HepG2 (cell line): Measurements from ENCODE around the gene ZNF556. TPM values are rescaled to one million over a fixed set of nuclear protein-coding genes. Genes with fewer than 3 reads are reported as not detected.

ENCODE experiments used
- ATAC-seq: fragments of 200-7000 bp; cut with Tn5 transposase; 3 replicates; pipeline ENCODE4 v1.9.1; 2020; ENCODE audit warnings: mild to moderate bottlenecking, moderate library complexity
- BruUV-seq: library from RNA; stranded (reverse); fragments of 400-500 nt; replicated peaks from 2 replicates; lab custom pipeline; 2021; lab: Mats Ljungman, UMichigan
- CTCF ChIA-PET: fragments of 300-600 bp; formaldehyde crosslinking; extraction: SDS; loops from one replicate; lab custom pipeline; 2021; ENCODE audit warnings: low total read pairs, inconsistent platforms, low intra/inter-chr PET ratio; lab: Yijun Ruan, JAX
- POLR2A ChIA-PET: fragments of 350-600 bp; sonication (Branson Sonifier 250); formaldehyde crosslinking; loops from one replicate; lab custom pipeline; 2020; ENCODE audit warnings: antibody characterized with exemption, inconsistent platforms; lab: Yijun Ruan, JAX
- DNase-seq: peaks from one replicate; pipeline ENCODE4 v3.0.0-alpha.2; 2015; ENCODE audit warnings: low spot score
- FAIRE-seq: peaks from 3 replicates; lab custom pipeline; 2011; peaks lifted over from hg19 to GRCh38; lab: Jason Lieb, UNC
- H2AFZ ChIP-seq: one replicate; pipeline ENCODE4 v1.6.1; 2011; ENCODE audit warnings: low read length, inconsistent platforms
- H3K27ac ChIP-seq: fragments of 300-600 bp; 3 replicates; pipeline ENCODE4 v1.8.0; 2011; ENCODE audit warnings: mixed run types, mild to moderate bottlenecking, mixed read lengths, low read length, inconsistent platforms; ENCODE audit not compliant: insufficient read depth; ENCODE audit errors: extremely low read length
- H3K27me3 ChIP-seq, 2 experiments: fragments of 200-600 bp in 1 of 2; 2 replicates in 1 of 2; 3 replicates in 1 of 2; pipeline versions ENCODE4 v1.6.0 to v1.8.0; 2011; ENCODE audit warnings: low read length in 2 of 2, mild to moderate bottlenecking in 2 of 2, moderate library complexity in 2 of 2, inconsistent platforms in 1 of 2; ENCODE audit not compliant: insufficient read depth in 2 of 2, control insufficient read depth in 1 of 2
- H3K36me3 ChIP-seq, 2 experiments: fragments of 200-600 bp in 1 of 2; replicated peaks in 1 of 2; 2 replicates in 1 of 2; 3 replicates in 1 of 2; pipeline versions ENCODE4 v1.5.1 to v1.8.0; 2011; ENCODE audit warnings: low read length in 2 of 2, inconsistent platforms in 1 of 2; ENCODE audit not compliant: insufficient read depth in 2 of 2, control insufficient read depth in 1 of 2
- H3K4me1 ChIP-seq: 2 replicates; pipeline ENCODE4 v1.5.1; 2012; ENCODE audit warnings: low read length, inconsistent platforms; ENCODE audit not compliant: insufficient read depth
- H3K4me2 ChIP-seq: 2 replicates; pipeline ENCODE4 v1.6.0; 2011; ENCODE audit warnings: low read depth, low read length, inconsistent platforms
- H3K4me3 ChIP-seq, 3 experiments: fragments of 200-600 bp in 1 of 3; sonication (generic), shearing (Covaris generic) in 1 of 3; replicated peaks in 1 of 3; 2 replicates each; pipeline ENCODE4 v1.5.1; 2011 to 2016; ENCODE audit warnings: low read length in 3 of 3, inconsistent platforms in 2 of 3, low read depth in 2 of 3, mild to moderate bottlenecking in 2 of 3, control low read depth in 1 of 3, mixed read lengths in 1 of 3; ENCODE audit not compliant: insufficient read depth in 1 of 3
- H3K79me2 ChIP-seq: one replicate; pipeline ENCODE4 v1.6.1; 2011; ENCODE audit warnings: low read length, inconsistent platforms; ENCODE audit not compliant: insufficient read depth
- H3K9ac ChIP-seq: 2 replicates; pipeline ENCODE4 v1.6.0; 2011; ENCODE audit warnings: mild to moderate bottlenecking, low read depth, low read length, inconsistent platforms; ENCODE audit not compliant: insufficient read depth
- H3K9me3 ChIP-seq: 2 replicates; pipeline ENCODE4 v1.5.1; 2012; ENCODE audit warnings: mild to moderate bottlenecking, low read length
- H4K20me1 ChIP-seq: 2 replicates; pipeline ENCODE4 v1.6.0; 2011; ENCODE audit warnings: inconsistent platforms, mild to moderate bottlenecking, low read length, moderate library complexity; ENCODE audit not compliant: insufficient read depth
- FOSL2 ChIP-seq: sonication (generic); formaldehyde crosslinking; IDR thresholded peaks from 2 replicates; pipeline ENCODE4 v1.4.0; 2020; ENCODE audit warnings: missing genetic modification reagents
- FOXP1 ChIP-seq, 2 experiments: fragments of 450-650 bp in 1 of 2; IDR thresholded peaks; 2 replicates each; pipeline ENCODE4 v1.6.1; 2017 to 2018; ENCODE audit warnings: antibody characterized with exemption in 1 of 2
- MAFF ChIP-seq: IDR thresholded peaks from 2 replicates; pipeline ENCODE4 v1.6.1; 2011; ENCODE audit warnings: low read depth, low read length, improper control_type of control experiment
- MAFK ChIP-seq, 2 experiments: IDR thresholded peaks in 1 of 2; conservative IDR thresholded peaks in 1 of 2; 2 replicates each; pipeline ENCODE4 v1.6.1; 2011; ENCODE audit warnings: improper control_type of control experiment in 2 of 2, low read length in 2 of 2
- MAZ ChIP-seq, 2 experiments: sonication (generic) in 1 of 2; formaldehyde crosslinking in 1 of 2; IDR thresholded peaks; 2 replicates each; pipeline versions ENCODE4 v1.5.0 to v1.6.1; 2012 to 2020; ENCODE audit warnings: low read depth in 2 of 2, mild to moderate bottlenecking in 2 of 2, borderline replicate concordance in 1 of 2, improper control_type of control experiment in 1 of 2, low read length in 1 of 2, missing genetic modification reagents in 1 of 2, moderate library complexity in 1 of 2
- NFIB ChIP-seq: sonication (generic); formaldehyde crosslinking; IDR thresholded peaks from 2 replicates; pipeline ENCODE4 v1.9.0; 2021; ENCODE audit warnings: missing genetic modification reagents, mild to moderate bottlenecking, borderline replicate concordance
- NONO ChIP-seq, 2 experiments: fragments of 450-650 bp in 1 of 2; sonication (generic) in 1 of 2; formaldehyde crosslinking in 1 of 2; IDR thresholded peaks in 1 of 2; conservative IDR thresholded peaks in 1 of 2; 2 replicates each; pipeline versions ENCODE4 v1.6.1 to v1.8.0; 2017 to 2022; ENCODE audit warnings: mild to moderate bottlenecking in 1 of 2, missing genetic modification reagents in 1 of 2, moderate library complexity in 1 of 2
- WGBS: methylation state at CpG from one replicate; pipeline ENCODE4 v1.1.6; 2017; ENCODE audit warnings: low lambda C conversion rate; 5-methylcytosine and 5-hydroxymethylcytosine counted together
- in situ Hi-C: cut with HindIII; loops from 2 replicates; pipeline ENCODE4 v1.10.0; 2017; ENCODE audit warnings: low pct_unique_long_range_greater_than_20kb; ENCODE audit not compliant: extremely low pct_ligation_motif_present
- intact Hi-C: fragments of 100-400 bp; cut with micrococcal nuclease; formaldehyde crosslinking; loops from one replicate; pipeline ENCODE4 v1.10.0; 2022; ENCODE audit not compliant: unreplicated experiment
- polyA plus RNA-seq, 8 experiments: library from polyadenylated mRNA; depleted of rRNA in 3 of 8; stranded (reverse) in 7 of 8; unstranded in 1 of 8; fragments of >200 nt; fragmentation: Illumina TruSeq in 4 of 8; extraction: Trizol in 4 of 8; gene quantifications; 2 replicates each; pipeline versions ENCODE4 v1.2.1 to v1.2.3, GENCODE V29; 2011 to 2016; ENCODE audit warnings: low read depth in 4 of 8, missing spikeins in 1 of 8, mixed read lengths in 1 of 8; ENCODE audit not compliant: insufficient read depth in 1 of 8
- total RNA-seq, 5 experiments: library from RNA; depleted of rRNA; stranded (reverse); fragments of >200 nt; fragmentation: Illumina TruSeq; extraction: Trizol; gene quantifications; 2 replicates each; pipeline ENCODE4 v1.2.3, GENCODE V29; 2016; ENCODE audit warnings: low read depth in 1 of 5
- TF ChIP-seq, protein P1 (sequence below): sonication (generic); formaldehyde crosslinking; conservative IDR thresholded peaks from 2 replicates; pipeline ENCODE4 v1.8.0; 2022; ENCODE audit warnings: mild to moderate bottlenecking, moderate library complexity, missing genetic modification reagents
- TF ChIP-seq, protein P2 (sequence below), 2 experiments: fragments of 450-650 bp in 1 of 2; sonication (generic) in 1 of 2; formaldehyde crosslinking; IDR thresholded peaks; 2 replicates each; pipeline versions ENCODE4 v1.5.0 to v1.8.0; 2020 to 2022; ENCODE audit warnings: mild to moderate bottlenecking in 1 of 2, missing genetic modification reagents in 1 of 2
- TF ChIP-seq, protein P3 (sequence below): sonication (generic); formaldehyde crosslinking; IDR thresholded peaks from 2 replicates; pipeline ENCODE4 v1.5.0; 2020; ENCODE audit warnings: missing genetic modification reagents, mild to moderate bottlenecking, borderline replicate concordance
- TF ChIP-seq, protein P4 (sequence below): sonication (generic); formaldehyde crosslinking; IDR thresholded peaks from 2 replicates; pipeline ENCODE4 v1.5.1; 2020; ENCODE audit warnings: mild to moderate bottlenecking, missing genetic modification reagents, moderate library complexity

The ZNF556 gene
- total and polyA plus RNA-seq, 2 of the 13 experiments (the other 11 are each of a cell fraction or from before 2014, with no cell fraction given) = 4.2 to 28.6 TPM

DNA sequence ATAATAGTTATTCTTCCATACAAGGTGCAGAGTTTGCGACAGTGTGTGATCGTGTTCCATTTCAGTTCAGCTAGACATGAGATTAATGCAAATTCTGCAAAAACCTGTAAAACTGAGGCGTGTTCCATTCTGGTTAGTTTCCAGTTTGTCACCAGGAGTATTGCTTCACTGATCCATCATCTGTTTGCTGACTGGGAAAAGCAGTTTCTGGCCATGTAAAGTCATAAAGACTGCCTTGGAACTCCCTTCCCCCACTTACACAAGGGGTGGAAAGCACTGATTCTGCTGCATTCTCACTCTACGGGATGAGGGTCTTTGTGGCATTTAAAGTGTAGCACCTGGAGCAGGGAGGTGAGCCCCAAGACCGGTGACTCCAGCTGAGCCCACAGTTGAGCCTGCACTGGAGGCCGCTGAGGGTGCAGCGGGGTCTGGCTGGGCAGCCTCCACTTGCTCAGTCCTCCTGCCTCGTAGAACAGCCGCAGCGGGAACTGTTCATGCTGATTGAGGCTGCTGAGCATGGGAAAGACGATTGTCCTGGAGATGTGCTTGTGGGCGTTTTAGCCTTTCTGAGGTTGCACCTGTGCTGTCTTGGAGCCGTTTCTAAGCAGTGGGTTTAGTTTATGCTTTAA lies 35.6 kb downstream of the ZNF556 start:
- Histone ChIP-seq H3K9ac (peak overlapping the region; percentile 84), H3K27me3 (no peaks in the 10 kb centered on the region), H3K4me3 (peak overlapping the region; percentile 86 to 98 (median 91)), H3K27ac (peak overlapping the region; percentile 88), H3K4me1 (peaks cover 45% of the 10 kb centered on the region), H3K36me3 (peaks cover 0 to 2% of the 10 kb centered on the region in 2 experiments; a peak in 1 of 5 replicates), H3K79me2 (peaks cover 58% of the 10 kb centered on the region), H4K20me1 (peaks cover 21% of the 10 kb centered on the region), H3K4me2 (peak overlapping the region; percentile 82), H3K9me3 (no peaks in the 10 kb centered on the region), H2AFZ (no peak overlapping the region)
- intact Hi-C loops = loop anchor here (1.0 kb wide), 1 partner anchor 41 kb away; no protein-coding TSS in a partner anchor
- POLR2A ChIA-PET = interaction anchor here (0.8 to 2.6 kb wide), 4 partner anchors 10 to 48 kb away, joined by 3 to 26 read pairs (median 6); partner anchors contain the start of gene ZNF556
- CTCF ChIA-PET = no interaction called here
- FAIRE-seq (peak; percentile 81), DNase-seq (peak; percentile 58), ATAC-seq (no peak)
- WGBS = 55% methylated on average over 13 of the region's 13 CpGs
- BruUV-seq = no TSS peak
- in situ Hi-C loops = no loop called here
- TF ChIP-seq FOXP1 (IDR thresholded peaks at IDR 0.05) (no peak), FOXP1 (CRISPR knock-in tag; IDR thresholded peaks at IDR 0.05) (no peak), MAZ (IDR thresholded peaks at IDR 0.05; ENCODE audit: borderline replicate concordance, low read depth, low read length) (no peak), MAZ (CRISPR knock-in tag; IDR thresholded peaks at IDR 0.05; ENCODE audit: low read depth) (0 out of 2 replicates have a peak, but pooled peaks have one; percentile 8), FOSL2 (0 out of 2 replicates have a peak, but pooled peaks have one; percentile 8), MAFK (conservative IDR thresholded peaks at IDR 0.05 in 1 of 2, IDR thresholded peaks at IDR 0.05 in 1 of 2; ENCODE audit: low read length in 2 of 2) (peak; percentile 45 to 47), MAFF (peak; percentile 45; the same call in 1 of the 2 replicates), NONO (IDR thresholded peaks at IDR 0.05) (no peak), NONO (CRISPR knock-in tag; conservative IDR thresholded peaks at IDR 0.05) (0 out of 2 replicates have a peak, but pooled peaks have one; percentile 24), NFIB (peak; percentile 55; the same call in 1 of the 2 replicates)
- TF ChIP-seq, protein P1, sequence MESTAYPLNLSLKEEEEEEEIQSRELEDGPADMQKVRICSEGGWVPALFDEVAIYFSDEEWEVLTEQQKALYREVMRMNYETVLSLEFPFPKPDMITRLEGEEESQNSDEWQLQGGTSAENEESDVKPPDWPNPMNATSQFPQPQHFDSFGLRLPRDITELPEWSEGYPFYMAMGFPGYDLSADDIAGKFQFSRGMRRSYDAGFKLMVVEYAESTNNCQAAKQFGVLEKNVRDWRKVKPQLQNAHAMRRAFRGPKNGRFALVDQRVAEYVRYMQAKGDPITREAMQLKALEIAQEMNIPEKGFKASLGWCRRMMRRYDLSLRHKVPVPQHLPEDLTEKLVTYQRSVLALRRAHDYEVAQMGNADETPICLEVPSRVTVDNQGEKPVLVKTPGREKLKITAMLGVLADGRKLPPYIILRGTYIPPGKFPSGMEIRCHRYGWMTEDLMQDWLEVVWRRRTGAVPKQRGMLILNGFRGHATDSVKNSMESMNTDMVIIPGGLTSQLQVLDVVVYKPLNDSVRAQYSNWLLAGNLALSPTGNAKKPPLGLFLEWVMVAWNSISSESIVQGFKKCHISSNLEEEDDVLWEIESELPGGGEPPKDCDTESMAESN (CRISPR knock-in tag) = no peak
- TF ChIP-seq, protein P2, sequence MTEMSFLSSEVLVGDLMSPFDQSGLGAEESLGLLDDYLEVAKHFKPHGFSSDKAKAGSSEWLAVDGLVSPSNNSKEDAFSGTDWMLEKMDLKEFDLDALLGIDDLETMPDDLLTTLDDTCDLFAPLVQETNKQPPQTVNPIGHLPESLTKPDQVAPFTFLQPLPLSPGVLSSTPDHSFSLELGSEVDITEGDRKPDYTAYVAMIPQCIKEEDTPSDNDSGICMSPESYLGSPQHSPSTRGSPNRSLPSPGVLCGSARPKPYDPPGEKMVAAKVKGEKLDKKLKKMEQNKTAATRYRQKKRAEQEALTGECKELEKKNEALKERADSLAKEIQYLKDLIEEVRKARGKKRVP (CRISPR knock-in tag; IDR thresholded peaks at IDR 0.05) = 0 out of 4 replicates have a peak, but pooled peaks of 1 of the 2 experiments have one; percentile 17
- TF ChIP-seq, protein P3, sequence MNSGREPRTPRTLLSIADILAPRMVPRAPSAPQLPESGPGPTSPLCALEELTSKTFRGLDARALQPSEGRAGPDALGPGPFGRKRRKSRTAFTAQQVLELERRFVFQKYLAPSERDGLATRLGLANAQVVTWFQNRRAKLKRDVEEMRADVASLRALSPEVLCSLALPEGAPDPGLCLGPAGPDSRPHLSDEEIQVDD (CRISPR knock-in tag) = no peak
- TF ChIP-seq, protein P4, sequence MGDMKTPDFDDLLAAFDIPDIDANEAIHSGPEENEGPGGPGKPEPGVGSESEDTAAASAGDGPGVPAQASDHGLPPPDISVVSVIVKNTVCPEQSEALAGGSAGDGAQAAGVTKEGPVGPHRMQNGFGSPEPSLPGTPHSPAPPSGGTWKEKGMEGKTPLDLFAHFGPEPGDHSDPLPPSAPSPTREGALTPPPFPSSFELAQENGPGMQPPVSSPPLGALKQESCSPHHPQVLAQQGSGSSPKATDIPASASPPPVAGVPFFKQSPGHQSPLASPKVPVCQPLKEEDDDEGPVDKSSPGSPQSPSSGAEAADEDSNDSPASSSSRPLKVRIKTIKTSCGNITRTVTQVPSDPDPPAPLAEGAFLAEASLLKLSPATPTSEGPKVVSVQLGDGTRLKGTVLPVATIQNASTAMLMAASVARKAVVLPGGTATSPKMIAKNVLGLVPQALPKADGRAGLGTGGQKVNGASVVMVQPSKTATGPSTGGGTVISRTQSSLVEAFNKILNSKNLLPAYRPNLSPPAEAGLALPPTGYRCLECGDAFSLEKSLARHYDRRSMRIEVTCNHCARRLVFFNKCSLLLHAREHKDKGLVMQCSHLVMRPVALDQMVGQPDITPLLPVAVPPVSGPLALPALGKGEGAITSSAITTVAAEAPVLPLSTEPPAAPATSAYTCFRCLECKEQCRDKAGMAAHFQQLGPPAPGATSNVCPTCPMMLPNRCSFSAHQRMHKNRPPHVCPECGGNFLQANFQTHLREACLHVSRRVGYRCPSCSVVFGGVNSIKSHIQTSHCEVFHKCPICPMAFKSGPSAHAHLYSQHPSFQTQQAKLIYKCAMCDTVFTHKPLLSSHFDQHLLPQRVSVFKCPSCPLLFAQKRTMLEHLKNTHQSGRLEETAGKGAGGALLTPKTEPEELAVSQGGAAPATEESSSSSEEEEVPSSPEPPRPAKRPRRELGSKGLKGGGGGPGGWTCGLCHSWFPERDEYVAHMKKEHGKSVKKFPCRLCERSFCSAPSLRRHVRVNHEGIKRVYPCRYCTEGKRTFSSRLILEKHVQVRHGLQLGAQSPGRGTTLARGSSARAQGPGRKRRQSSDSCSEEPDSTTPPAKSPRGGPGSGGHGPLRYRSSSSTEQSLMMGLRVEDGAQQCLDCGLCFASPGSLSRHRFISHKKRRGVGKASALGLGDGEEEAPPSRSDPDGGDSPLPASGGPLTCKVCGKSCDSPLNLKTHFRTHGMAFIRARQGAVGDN = peak; percentile 22; the same call in 1 of the 2 replicates
